GM19455 (cell line): ENCODE results near the gene APCDD1L.

Source experiments
- ATAC-seq: cut with Tn5 transposase; IDR thresholded peaks from one replicate; pipeline ENCODE4 v1.9.1; 2021; ENCODE audit not compliant: unreplicated experiment

Gene APCDD1L

GRCh38 chr20:58515233-58516212 lies at the start of gene APCDD1L:
Gene APCDD1L, minus strand, starts transcription at chr20:58515399. Its CDS starts 692 bp downstream, at chr20:58514707.
- no peak for ATAC-seq

- no peak for ATAC-seq
Observed at GRCh38 chr20:58559368-58559729, 44.1 kb upstream of the APCDD1L start.

GRCh38 chr20:58558486-58559367 lies 43.5 kb upstream of the APCDD1L start:
- ATAC-seq = no peak

- no peak for ATAC-seq
Observed at GRCh38 chr20:58557733-58558342, 42.6 kb upstream of the APCDD1L start.

GRCh38 chr20:58556961-58557360 lies 41.8 kb upstream of the APCDD1L start:
- no peak for ATAC-seq

GRCh38 chr20:58555078-58555765 lies 40.0 kb upstream of the APCDD1L start:
- ATAC-seq = no peak

GRCh38 chr20:58554541-58554940 lies 39.3 kb upstream of the APCDD1L start:
- ATAC-seq = no peak

- ATAC-seq = no peak
Observed at GRCh38 chr20:58553841-58554240, 38.6 kb upstream of the APCDD1L start.

GRCh38 chr20:58553166-58553696 lies 38.0 kb upstream of the APCDD1L start:
- ATAC-seq = no peak

GRCh38 chr20:58552366-58552934 lies 37.3 kb upstream of the APCDD1L start:
- ATAC-seq = no peak

GRCh38 chr20:58551631-58552030 lies 36.4 kb upstream of the APCDD1L start:
- no peak for ATAC-seq

GRCh38 chr20:58550275-58551059 lies 35.3 kb upstream of the APCDD1L start:
- ATAC-seq = no peak

GRCh38 chr20:58549231-58550209 lies 34.3 kb upstream of the APCDD1L start:
- no peak for ATAC-seq

GRCh38 chr20:58547623-58548475 lies 32.6 kb upstream of the APCDD1L start:
- no peak for ATAC-seq

GRCh38 chr20:58546756-58547622 lies 31.8 kb upstream of the APCDD1L start:
- no peak for ATAC-seq

- ATAC-seq = no peak
Observed at GRCh38 chr20:58546416-58546711, 31.2 kb upstream of the APCDD1L start.
